Spleen (tissue), 7 donors: ENCODE measurements around the gene SF3A1.

Experiments used
- POLR2A ChIP-seq, 3 donors: fragments of 450-650 bp; IDR thresholded peaks; one replicate each; pipeline ENCODE4 v1.5.1; 2017; ENCODE audit warnings: antibody characterized with exemption in 3 of 3, mild to moderate bottlenecking in 1 of 3
- TF ChIP-seq, protein P1 (sequence below), 11 experiments: fragments of 200-600 bp in 7 of 11; fragments of 450-650 bp in 4 of 11; sonication (generic) in 4 of 11; IDR thresholded peaks in 8 of 11; conservative IDR thresholded peaks in 3 of 11; 1 replicate in 7 of 11; 2 replicates in 4 of 11; pipeline versions ENCODE4 v1.4.0 to v1.8.0; 2016 to 2021; ENCODE audit warnings: antibody characterized with exemption in 11 of 11, inconsistent platforms in 4 of 11, mild to moderate bottlenecking in 1 of 11
- donor health status: DM: no; HTN: no; CAD: no; lungs with moderate emphysema.
- donor health status: DM: no; HTN: no; CAD: no.
- donor health status: DM: no; HTN: no; CAD: no.

DNA sequence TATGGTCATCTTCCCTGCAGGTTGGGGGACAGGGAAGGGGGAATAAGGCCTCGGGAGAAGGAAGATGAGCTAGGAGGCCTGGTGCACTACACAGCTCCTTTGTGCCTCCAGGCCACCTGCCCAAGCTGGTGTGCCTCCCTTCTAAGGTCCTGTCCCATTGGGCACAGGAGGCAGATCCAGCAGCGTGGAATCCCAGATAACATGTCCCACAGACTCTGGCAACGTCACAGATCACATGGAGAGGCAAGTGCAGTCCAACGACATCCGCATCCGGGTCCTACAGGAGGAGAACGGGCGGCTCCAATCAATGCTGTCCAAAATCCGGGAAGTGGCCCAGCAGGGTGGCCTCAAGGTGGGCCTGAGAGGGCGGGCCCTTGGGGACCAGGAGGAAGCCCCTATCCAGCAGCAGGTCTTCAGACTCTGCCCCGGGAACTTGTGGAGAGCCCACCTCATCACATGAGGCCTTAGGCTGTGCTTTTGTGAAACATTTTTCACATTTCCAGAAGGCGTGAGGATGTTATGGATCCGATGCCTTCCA is 18.7 kb upstream of the SF3A1 start:
- TF ChIP-seq, protein P1, sequence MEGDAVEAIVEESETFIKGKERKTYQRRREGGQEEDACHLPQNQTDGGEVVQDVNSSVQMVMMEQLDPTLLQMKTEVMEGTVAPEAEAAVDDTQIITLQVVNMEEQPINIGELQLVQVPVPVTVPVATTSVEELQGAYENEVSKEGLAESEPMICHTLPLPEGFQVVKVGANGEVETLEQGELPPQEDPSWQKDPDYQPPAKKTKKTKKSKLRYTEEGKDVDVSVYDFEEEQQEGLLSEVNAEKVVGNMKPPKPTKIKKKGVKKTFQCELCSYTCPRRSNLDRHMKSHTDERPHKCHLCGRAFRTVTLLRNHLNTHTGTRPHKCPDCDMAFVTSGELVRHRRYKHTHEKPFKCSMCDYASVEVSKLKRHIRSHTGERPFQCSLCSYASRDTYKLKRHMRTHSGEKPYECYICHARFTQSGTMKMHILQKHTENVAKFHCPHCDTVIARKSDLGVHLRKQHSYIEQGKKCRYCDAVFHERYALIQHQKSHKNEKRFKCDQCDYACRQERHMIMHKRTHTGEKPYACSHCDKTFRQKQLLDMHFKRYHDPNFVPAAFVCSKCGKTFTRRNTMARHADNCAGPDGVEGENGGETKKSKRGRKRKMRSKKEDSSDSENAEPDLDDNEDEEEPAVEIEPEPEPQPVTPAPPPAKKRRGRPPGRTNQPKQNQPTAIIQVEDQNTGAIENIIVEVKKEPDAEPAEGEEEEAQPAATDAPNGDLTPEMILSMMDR (IDR thresholded peaks at IDR 0.05 in 8 of 11, conservative IDR thresholded peaks at IDR 0.05 in 3 of 11), result no peak
- TF ChIP-seq POLR2A (IDR thresholded peaks at IDR 0.05), result no peak
